ENCODE data around the gene GDAP1L1.

GDAP1L1 gene

GRCh38 chr20:44256961-44257360, 9.9 kb downstream of the GDAP1L1 start:
- Histone ChIP-seq H3K36me3 (ENCODE audit: control insufficient read depth, insufficient read depth, low read length, severe bottlenecking) (no peaks in the 10 kb centered on the region), H3K9ac (ENCODE audit: low read length) (no peak overlapping the region), H3K4me1 (ENCODE audit: control insufficient read depth, insufficient read depth, low read length) (no peaks in the 10 kb centered on the region), H3K4me3 (ENCODE audit: low read length) (no peak overlapping the region), H3K9me3 (ENCODE audit: control insufficient read depth, low read length) (no peaks in the 10 kb centered on the region), H3K27me3 (replicated peaks; ENCODE audit: control insufficient read depth, insufficient read depth, low read length) (no peaks in the 10 kb centered on the region)
- no peak for DNase-seq (ENCODE audit: low read depth)

- H3K4me1 ChIP-seq (ENCODE audit: control insufficient read depth, insufficient read depth, low read length) = no peaks in the 10 kb centered on the region
- H3K27me3 ChIP-seq (replicated peaks; ENCODE audit: control insufficient read depth, insufficient read depth, low read length) = no peaks in the 10 kb centered on the region
- no peak for DNase-seq (ENCODE audit: low read depth)
- H3K9me3 ChIP-seq (ENCODE audit: control insufficient read depth, low read length) = no peaks in the 10 kb centered on the region
- H3K9ac ChIP-seq (ENCODE audit: low read length) = no peak overlapping the region
- H3K4me3 ChIP-seq (ENCODE audit: low read length) = no peak overlapping the region
- no peaks in the 10 kb centered on the region for H3K36me3 ChIP-seq (ENCODE audit: control insufficient read depth, insufficient read depth, low read length, severe bottlenecking)
Observed at GRCh38 chr20:44258226-44258890, 11.2 kb downstream of the GDAP1L1 start.

- no peaks in the 10 kb centered on the region for H3K27me3 ChIP-seq (replicated peaks; ENCODE audit: control insufficient read depth, insufficient read depth, low read length)
- no peaks in the 10 kb centered on the region for H3K4me1 ChIP-seq (ENCODE audit: control insufficient read depth, insufficient read depth, low read length)
- DNase-seq (ENCODE audit: low read depth) = no peak
- H3K4me3 ChIP-seq (ENCODE audit: low read length) = no peak overlapping the region
- H3K9me3 ChIP-seq (ENCODE audit: control insufficient read depth, low read length) = peaks cover 3% of the 10 kb centered on the region
- peaks cover 3% of the 10 kb centered on the region for H3K36me3 ChIP-seq (ENCODE audit: control insufficient read depth, insufficient read depth, low read length, severe bottlenecking)
- H3K9ac ChIP-seq (ENCODE audit: low read length) = no peak overlapping the region
Observed at GRCh38 chr20:44264287-44264686, 17.2 kb downstream of the GDAP1L1 start.

GRCh38 chr20:44268802-44269201, 21.7 kb downstream of the GDAP1L1 start:
- no peak overlapping the region for H3K4me3 ChIP-seq (ENCODE audit: low read length)
- DNase-seq (ENCODE audit: low read depth) = no peak
- peaks cover 6% of the 10 kb centered on the region for H3K36me3 ChIP-seq (ENCODE audit: control insufficient read depth, insufficient read depth, low read length, severe bottlenecking)
- no peaks in the 10 kb centered on the region for H3K27me3 ChIP-seq (replicated peaks; ENCODE audit: control insufficient read depth, insufficient read depth, low read length)
- no peak overlapping the region for H3K9ac ChIP-seq (ENCODE audit: low read length)
- no peaks in the 10 kb centered on the region for H3K4me1 ChIP-seq (ENCODE audit: control insufficient read depth, insufficient read depth, low read length)
- peaks cover 3% of the 10 kb centered on the region for H3K9me3 ChIP-seq (ENCODE audit: control insufficient read depth, low read length)

- no peak overlapping the region for H3K4me3 ChIP-seq (ENCODE audit: low read length)
- no peak overlapping the region for H3K9ac ChIP-seq (ENCODE audit: low read length)
- no peak for DNase-seq (ENCODE audit: low read depth)
- no peaks in the 10 kb centered on the region for H3K27me3 ChIP-seq (replicated peaks; ENCODE audit: control insufficient read depth, insufficient read depth, low read length)
- H3K9me3 ChIP-seq (ENCODE audit: control insufficient read depth, low read length) = peaks cover 3% of the 10 kb centered on the region
- H3K4me1 ChIP-seq (ENCODE audit: control insufficient read depth, insufficient read depth, low read length) = no peaks in the 10 kb centered on the region
- H3K36me3 ChIP-seq (ENCODE audit: control insufficient read depth, insufficient read depth, low read length, severe bottlenecking) = peaks cover 6% of the 10 kb centered on the region
Observed at GRCh38 chr20:44271915-44272663, 25.0 kb downstream of the GDAP1L1 start.

GRCh38 chr20:44273231-44274215, 26.4 kb downstream of the GDAP1L1 start:
- H3K36me3 ChIP-seq (ENCODE audit: control insufficient read depth, insufficient read depth, low read length, severe bottlenecking) = peaks cover 3% of the 10 kb centered on the region
- H3K4me1 ChIP-seq (ENCODE audit: control insufficient read depth, insufficient read depth, low read length) = no peaks in the 10 kb centered on the region
- no peak for DNase-seq (ENCODE audit: low read depth)
- H3K4me3 ChIP-seq (ENCODE audit: low read length) = no peak overlapping the region
- H3K9ac ChIP-seq (ENCODE audit: low read length) = no peak overlapping the region
- H3K9me3 ChIP-seq (ENCODE audit: control insufficient read depth, low read length) = peaks cover 3% of the 10 kb centered on the region
- H3K27me3 ChIP-seq (replicated peaks; ENCODE audit: control insufficient read depth, insufficient read depth, low read length) = no peaks in the 10 kb centered on the region

GRCh38 chr20:44274303-44275017, 27.4 kb downstream of the GDAP1L1 start:
- no peaks in the 10 kb centered on the region for H3K9me3 ChIP-seq (ENCODE audit: control insufficient read depth, low read length)
- H3K27me3 ChIP-seq (replicated peaks; ENCODE audit: control insufficient read depth, insufficient read depth, low read length) = no peaks in the 10 kb centered on the region
- no peak overlapping the region for H3K4me3 ChIP-seq (ENCODE audit: low read length)
- no peak overlapping the region for H3K9ac ChIP-seq (ENCODE audit: low read length)
- no peak for DNase-seq (ENCODE audit: low read depth)
- no peaks in the 10 kb centered on the region for H3K4me1 ChIP-seq (ENCODE audit: control insufficient read depth, insufficient read depth, low read length)
- H3K36me3 ChIP-seq (ENCODE audit: control insufficient read depth, insufficient read depth, low read length, severe bottlenecking) = peaks cover 3% of the 10 kb centered on the region

GRCh38 chr20:44279228-44279627, 32.1 kb downstream of the GDAP1L1 start:
- H3K36me3 ChIP-seq (ENCODE audit: control insufficient read depth, insufficient read depth, low read length, severe bottlenecking) = no peaks in the 10 kb centered on the region
- DNase-seq (ENCODE audit: low read depth) = peak; percentile 41

GRCh38 chr20:44280387-44280786, 33.3 kb downstream of the GDAP1L1 start:
- DNase-seq (ENCODE audit: low read depth) = no peak
- no peak overlapping the region for H3K4me3 ChIP-seq (ENCODE audit: low read length)
- no peaks in the 10 kb centered on the region for H3K9me3 ChIP-seq (ENCODE audit: control insufficient read depth, low read length)
- no peaks in the 10 kb centered on the region for H3K36me3 ChIP-seq (ENCODE audit: control insufficient read depth, insufficient read depth, low read length, severe bottlenecking)
- H3K9ac ChIP-seq (ENCODE audit: low read length) = no peak overlapping the region
- no peaks in the 10 kb centered on the region for H3K4me1 ChIP-seq (ENCODE audit: control insufficient read depth, insufficient read depth, low read length)
- H3K27me3 ChIP-seq (replicated peaks; ENCODE audit: control insufficient read depth, insufficient read depth, low read length) = no peaks in the 10 kb centered on the region

More at GRCh38 chr20:44279228-44279627, 32.1 kb downstream of the GDAP1L1 start:
- Histone ChIP-seq H3K9ac (ENCODE audit: low read length) (no peak overlapping the region), H3K4me3 (ENCODE audit: low read length) (no peak overlapping the region), H3K9me3 (ENCODE audit: control insufficient read depth, low read length) (no peaks in the 10 kb centered on the region), H3K4me1 (ENCODE audit: control insufficient read depth, insufficient read depth, low read length) (no peaks in the 10 kb centered on the region), H3K27me3 (replicated peaks; ENCODE audit: control insufficient read depth, insufficient read depth, low read length) (no peaks in the 10 kb centered on the region)

- Histone ChIP-seq H3K27me3 (replicated peaks; ENCODE audit: control insufficient read depth, insufficient read depth, low read length) (no peaks in the 10 kb centered on the region), H3K4me1 (ENCODE audit: control insufficient read depth, insufficient read depth, low read length) (peaks cover 4% of the 10 kb centered on the region), H3K36me3 (ENCODE audit: control insufficient read depth, insufficient read depth, low read length, severe bottlenecking) (no peaks in the 10 kb centered on the region), H3K9me3 (ENCODE audit: control insufficient read depth, low read length) (no peaks in the 10 kb centered on the region), H3K9ac (ENCODE audit: low read length) (no peak overlapping the region), H3K4me3 (ENCODE audit: low read length) (no peak overlapping the region)
- no peak for DNase-seq (ENCODE audit: low read depth)
Observed at GRCh38 chr20:44282192-44282591, 35.1 kb downstream of the GDAP1L1 start.

Measured in adipocyte (in vitro differentiated cells).